ENCODE results near the gene VSTM2A.

DNA sequence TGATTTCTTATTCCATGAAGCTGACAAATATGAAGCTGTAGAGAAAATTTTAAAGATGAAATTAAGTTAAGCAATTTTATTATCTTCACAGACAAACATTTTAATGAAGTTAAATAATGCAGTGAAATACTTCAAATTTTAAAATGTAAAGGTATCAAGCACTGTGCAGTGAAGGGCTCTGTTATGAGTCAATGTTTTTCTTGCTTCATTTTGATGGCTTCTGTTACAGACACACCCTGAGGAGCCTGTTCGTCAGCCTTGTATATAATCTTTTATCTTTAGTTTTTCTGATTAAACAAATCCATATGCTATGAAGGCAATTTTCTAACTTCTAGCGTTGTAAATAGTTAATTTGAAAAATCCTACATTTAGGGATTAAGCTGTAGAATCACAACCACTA is 18.5 kb downstream of the VSTM2A start:
- TF ChIP-seq KDM5A (IDR thresholded peaks at IDR 0.05; ENCODE audit: low read length) = no peak
- no peak for TF ChIP-seq TAF1 (IDR thresholded peaks at IDR 0.05; ENCODE audit: low read depth, low read length)
- TF ChIP-seq, protein P1, sequence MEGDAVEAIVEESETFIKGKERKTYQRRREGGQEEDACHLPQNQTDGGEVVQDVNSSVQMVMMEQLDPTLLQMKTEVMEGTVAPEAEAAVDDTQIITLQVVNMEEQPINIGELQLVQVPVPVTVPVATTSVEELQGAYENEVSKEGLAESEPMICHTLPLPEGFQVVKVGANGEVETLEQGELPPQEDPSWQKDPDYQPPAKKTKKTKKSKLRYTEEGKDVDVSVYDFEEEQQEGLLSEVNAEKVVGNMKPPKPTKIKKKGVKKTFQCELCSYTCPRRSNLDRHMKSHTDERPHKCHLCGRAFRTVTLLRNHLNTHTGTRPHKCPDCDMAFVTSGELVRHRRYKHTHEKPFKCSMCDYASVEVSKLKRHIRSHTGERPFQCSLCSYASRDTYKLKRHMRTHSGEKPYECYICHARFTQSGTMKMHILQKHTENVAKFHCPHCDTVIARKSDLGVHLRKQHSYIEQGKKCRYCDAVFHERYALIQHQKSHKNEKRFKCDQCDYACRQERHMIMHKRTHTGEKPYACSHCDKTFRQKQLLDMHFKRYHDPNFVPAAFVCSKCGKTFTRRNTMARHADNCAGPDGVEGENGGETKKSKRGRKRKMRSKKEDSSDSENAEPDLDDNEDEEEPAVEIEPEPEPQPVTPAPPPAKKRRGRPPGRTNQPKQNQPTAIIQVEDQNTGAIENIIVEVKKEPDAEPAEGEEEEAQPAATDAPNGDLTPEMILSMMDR (IDR thresholded peaks at IDR 0.05; ENCODE audit: control extremely low read depth in 1 of 3, insufficient read depth in 1 of 3, low read depth in 1 of 3, low read length in 3 of 3) = no peak

All from H1 (cell line).